Measurements from ENCODE around the gene MRGPRF. TPM values are rescaled to one million over a fixed set of nuclear protein-coding genes. Genes with fewer than 3 reads are reported as not detected.
A peak's percentile ranks its signal among the peaks of the same experiment; 100 is the strongest.
"Not testable (repeated sequence)": the region's sequence is repeated elsewhere in the genome, so short reads cannot be mapped to it uniquely, and the experiment has no call there.

MRGPRF gene
- total RNA-seq, 4 donors from 2014 or later = 1.8 to 6.7 (median 4.7) TPM

DNA sequence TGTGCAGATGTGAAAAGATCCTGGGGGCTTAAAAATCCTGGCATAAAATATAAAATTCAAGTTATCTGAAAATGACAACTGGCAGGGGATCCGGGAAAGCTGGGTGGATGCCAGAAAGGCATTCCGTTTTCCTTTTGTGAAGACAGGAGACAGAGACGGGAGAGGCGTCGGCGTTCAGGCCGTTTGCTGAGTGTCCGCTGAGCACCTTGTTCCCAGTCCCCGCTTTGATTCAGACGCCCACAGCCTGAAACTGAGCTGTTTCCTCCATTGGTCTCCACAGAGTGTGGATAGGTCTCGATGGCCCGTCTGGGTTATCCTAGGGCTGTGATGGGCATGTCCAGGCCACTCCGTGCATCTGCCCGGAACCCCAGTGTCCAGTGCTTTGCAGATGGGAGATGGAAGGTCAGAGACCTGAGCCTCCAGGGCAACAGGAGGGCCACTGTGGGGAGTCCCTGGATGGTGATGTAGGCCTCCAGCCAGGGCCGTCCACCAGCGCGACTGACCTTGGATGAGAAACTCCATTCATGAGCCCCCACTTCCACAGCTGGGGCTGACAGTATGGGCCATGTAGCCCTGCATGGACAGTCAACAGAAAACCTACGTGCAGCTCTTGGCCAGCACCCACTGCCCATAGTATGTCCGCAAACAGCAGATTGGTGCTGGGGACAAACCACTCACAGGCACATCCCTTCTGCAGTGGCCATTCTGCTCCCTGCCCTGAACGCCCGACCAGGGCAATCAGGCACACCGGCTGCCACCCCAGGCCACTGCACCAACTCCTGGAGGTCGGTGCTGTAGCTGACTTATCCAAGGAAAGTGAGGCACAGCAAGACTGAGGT, 11.6 kb downstream of the MRGPRF start:
- no peaks in the 10 kb centered on the region for H3K36me3 ChIP-seq
- DNase-seq (no peak), ATAC-seq (no peak)
- no peaks in the 10 kb centered on the region for H3K9me3 ChIP-seq
- H3K27me3 ChIP-seq = peaks cover 0 to 9% (median 3%) of the 10 kb centered on the region in 3 donors
- H3K27ac ChIP-seq = peak overlapping the region; percentile 13 to 54 (median 30)
- in situ Hi-C loops (cut with MboI; ENCODE audit: low sequenced_read_pairs in 4 of 4) = no loop called here
- H3K4me1 ChIP-seq = no peaks in the 10 kb centered on the region
- no peak for TF ChIP-seq POLR2A (IDR thresholded peaks at IDR 0.05)
- TF ChIP-seq, protein P1, sequence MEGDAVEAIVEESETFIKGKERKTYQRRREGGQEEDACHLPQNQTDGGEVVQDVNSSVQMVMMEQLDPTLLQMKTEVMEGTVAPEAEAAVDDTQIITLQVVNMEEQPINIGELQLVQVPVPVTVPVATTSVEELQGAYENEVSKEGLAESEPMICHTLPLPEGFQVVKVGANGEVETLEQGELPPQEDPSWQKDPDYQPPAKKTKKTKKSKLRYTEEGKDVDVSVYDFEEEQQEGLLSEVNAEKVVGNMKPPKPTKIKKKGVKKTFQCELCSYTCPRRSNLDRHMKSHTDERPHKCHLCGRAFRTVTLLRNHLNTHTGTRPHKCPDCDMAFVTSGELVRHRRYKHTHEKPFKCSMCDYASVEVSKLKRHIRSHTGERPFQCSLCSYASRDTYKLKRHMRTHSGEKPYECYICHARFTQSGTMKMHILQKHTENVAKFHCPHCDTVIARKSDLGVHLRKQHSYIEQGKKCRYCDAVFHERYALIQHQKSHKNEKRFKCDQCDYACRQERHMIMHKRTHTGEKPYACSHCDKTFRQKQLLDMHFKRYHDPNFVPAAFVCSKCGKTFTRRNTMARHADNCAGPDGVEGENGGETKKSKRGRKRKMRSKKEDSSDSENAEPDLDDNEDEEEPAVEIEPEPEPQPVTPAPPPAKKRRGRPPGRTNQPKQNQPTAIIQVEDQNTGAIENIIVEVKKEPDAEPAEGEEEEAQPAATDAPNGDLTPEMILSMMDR (IDR thresholded peaks at IDR 0.05 in 4 of 5, conservative IDR thresholded peaks at IDR 0.05 in 1 of 5) = no peak
- no peak overlapping the region for H3K4me3 ChIP-seq
- intact Hi-C loops (cut with DNase I; ENCODE audit: low total_unique reads) = no loop called here

DNA sequence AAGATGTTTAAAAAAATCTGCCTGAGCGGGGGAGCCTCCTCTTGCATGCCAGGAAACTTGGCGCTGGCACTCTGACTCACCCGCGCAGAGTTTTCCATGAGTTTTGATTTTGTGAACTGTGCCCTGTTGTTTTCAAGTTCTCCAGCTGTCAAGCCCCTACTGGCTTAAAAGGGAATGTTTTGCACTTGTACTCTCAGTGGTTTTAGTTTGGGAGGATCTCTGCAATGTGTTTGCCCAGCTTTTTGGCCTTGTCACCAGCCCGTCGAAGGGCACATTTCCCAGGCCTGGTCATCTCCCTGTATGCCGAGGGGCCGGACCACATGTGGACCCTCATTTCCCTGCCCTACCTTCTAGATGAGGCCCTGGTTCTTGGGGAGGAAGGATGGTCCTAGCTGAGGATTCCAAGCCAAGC, 12.2 kb downstream of the MRGPRF start:
- intact Hi-C loops (cut with DNase I; ENCODE audit: low total_unique reads) = no loop called here
- no peak for DNase-seq

DNA sequence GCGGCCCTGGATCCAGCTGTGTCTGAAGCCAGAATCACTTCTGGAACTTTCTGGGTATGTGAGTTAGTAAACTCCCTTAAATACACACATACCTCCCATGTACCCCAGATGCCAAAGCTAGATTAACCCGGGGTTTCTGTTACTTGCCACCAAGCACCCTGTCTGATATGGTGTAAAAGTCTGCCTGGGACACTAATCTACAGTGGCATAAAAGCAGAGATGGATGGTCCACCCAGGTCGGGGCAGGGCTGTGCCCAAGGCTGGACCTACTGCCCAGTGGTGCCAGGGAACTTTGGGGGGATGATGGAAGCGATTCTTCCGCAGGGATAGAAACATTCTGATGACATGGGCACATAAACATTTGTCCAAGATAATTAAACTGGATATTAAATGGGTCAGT, 12.7 kb downstream of the MRGPRF start:
- no peak for ATAC-seq
- H3K4me3 ChIP-seq = no peak overlapping the region
- no peaks in the 10 kb centered on the region for H3K9me3 ChIP-seq
- no peak for TF ChIP-seq POLR2A (IDR thresholded peaks at IDR 0.05)
- TF ChIP-seq, protein P1 (IDR thresholded peaks at IDR 0.05 in 4 of 5, conservative IDR thresholded peaks at IDR 0.05 in 1 of 5) = no peak
- H3K27ac ChIP-seq = peak overlapping the region in 3 of 4 donors; percentile 13 to 61 (median 40)
- no peaks in the 10 kb centered on the region for H3K36me3 ChIP-seq
- in situ Hi-C loops (cut with MboI; ENCODE audit: low sequenced_read_pairs in 4 of 4) = no loop called here
- H3K4me1 ChIP-seq = no peaks in the 10 kb centered on the region
- no peak for DNase-seq
- H3K27me3 ChIP-seq = peaks cover 0 to 9% (median 3%) of the 10 kb centered on the region in 3 donors
- intact Hi-C loops (cut with DNase I; ENCODE audit: low total_unique reads) = no loop called here

More for the DNA sequence above, 12.2 kb downstream of the MRGPRF start:
- H3K4me1 ChIP-seq = no peaks in the 10 kb centered on the region
- no peaks in the 10 kb centered on the region for H3K36me3 ChIP-seq
- in situ Hi-C loops (cut with MboI; ENCODE audit: low sequenced_read_pairs in 4 of 4) = no loop called here
- peak; percentile 60 to 77 for ATAC-seq
- no peaks in the 10 kb centered on the region for H3K9me3 ChIP-seq
- no peak overlapping the region for H3K4me3 ChIP-seq
- peaks cover 0 to 9% (median 3%) of the 10 kb centered on the region in 3 donors for H3K27me3 ChIP-seq
- peak overlapping the region; percentile 13 to 54 (median 30) for H3K27ac ChIP-seq
- TF ChIP-seq, protein P1 (IDR thresholded peaks at IDR 0.05 in 4 of 5, conservative IDR thresholded peaks at IDR 0.05 in 1 of 5) = peak in 4 of 5 experiments; percentile 8 to 36 (median 20)
- no peak for TF ChIP-seq POLR2A (IDR thresholded peaks at IDR 0.05)

DNA sequence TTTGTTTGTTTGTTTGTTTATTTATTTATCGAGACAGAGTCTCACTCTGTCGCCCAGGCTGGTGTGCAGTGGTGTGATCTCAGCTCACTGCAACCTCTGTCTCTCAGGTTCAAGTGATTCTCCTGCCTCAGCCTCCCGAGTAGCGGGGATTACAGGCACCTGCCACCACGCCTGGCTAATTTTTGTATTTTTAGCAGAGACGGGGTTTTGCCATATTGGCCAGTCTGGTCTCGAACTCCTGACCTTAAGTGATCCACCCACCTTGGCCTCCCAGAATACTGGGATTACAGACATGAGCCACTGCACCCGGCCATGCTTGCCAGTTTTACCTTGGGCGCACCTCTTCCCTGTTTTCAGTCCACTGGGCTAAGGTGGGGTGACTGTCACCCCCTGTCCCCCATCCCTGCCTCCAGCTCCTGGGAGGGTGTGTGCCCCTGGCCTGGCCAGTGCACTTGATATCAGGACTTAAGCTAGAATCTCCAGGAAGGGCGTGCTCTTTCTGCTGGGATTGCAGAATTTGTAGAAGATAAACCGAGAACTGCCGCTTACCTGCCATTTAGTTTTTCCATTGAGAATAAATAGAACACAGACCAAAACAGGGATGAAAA, 13.2 kb downstream of the MRGPRF start:
- H3K4me3 ChIP-seq; H3K27me3 ChIP-seq; ATAC-seq; DNase-seq; H3K9me3 ChIP-seq; H3K4me1 ChIP-seq; intact Hi-C loops (cut with DNase I; ENCODE audit: low total_unique reads); in situ Hi-C loops (cut with MboI; ENCODE audit: low sequenced_read_pairs in 4 of 4); H3K36me3 ChIP-seq: not testable (repeated sequence)
- H3K27ac ChIP-seq = peak overlapping the region in 1 of 4 donors; percentile 24

DNA sequence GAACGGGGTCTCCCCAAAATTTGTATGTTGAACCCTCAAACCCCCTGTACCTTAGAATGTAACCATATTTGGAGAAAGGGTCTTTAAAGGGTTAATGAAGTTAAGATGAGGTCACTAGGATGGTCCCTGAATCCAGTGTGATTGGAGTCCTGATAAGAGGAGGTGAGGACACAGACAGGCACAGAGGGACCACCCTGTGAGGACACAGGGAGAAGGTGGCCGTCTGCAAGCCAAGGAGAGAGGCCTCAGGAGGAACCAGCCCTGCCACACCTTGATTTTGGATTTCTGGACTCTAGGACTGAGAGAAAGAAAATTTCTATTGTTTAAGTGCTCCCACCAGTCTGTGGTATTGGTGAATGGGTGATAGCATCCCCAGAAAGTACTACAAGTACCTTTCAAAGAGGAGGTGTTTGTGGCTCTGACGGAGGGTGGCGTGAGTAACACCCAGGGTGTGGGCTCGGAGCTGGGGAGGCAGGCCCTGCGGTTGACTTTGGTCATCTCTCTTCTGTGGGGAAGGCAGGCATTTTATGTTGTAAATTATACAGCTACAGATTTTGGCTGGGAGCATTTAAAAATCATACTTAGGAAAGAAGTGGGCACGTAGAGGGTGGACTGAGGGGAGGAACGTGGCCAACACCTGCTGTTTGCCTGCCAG, 13.8 kb downstream of the MRGPRF start:
- DNase-seq (no peak), ATAC-seq (no peak)
- in situ Hi-C loops (cut with MboI; ENCODE audit: low sequenced_read_pairs in 4 of 4) (no loop called here), intact Hi-C loops (cut with DNase I; ENCODE audit: low total_unique reads) (no loop called here)
- H3K27ac ChIP-seq = peak overlapping the region in 2 of 4 donors; percentile 24 to 48
- H3K4me1 ChIP-seq = no peaks in the 10 kb centered on the region
- no peaks in the 10 kb centered on the region for H3K9me3 ChIP-seq
- no peaks in the 10 kb centered on the region for H3K36me3 ChIP-seq
- H3K4me3 ChIP-seq = no peak overlapping the region
- peaks cover 3 to 9% (median 7%) of the 10 kb centered on the region in 3 donors for H3K27me3 ChIP-seq
- TF ChIP-seq, protein P1 (IDR thresholded peaks at IDR 0.05 in 4 of 5, conservative IDR thresholded peaks at IDR 0.05 in 1 of 5) = no peak
- no peak for TF ChIP-seq POLR2A (IDR thresholded peaks at IDR 0.05)

Data from gastrocnemius medialis (tissue), 4 donors.